OCI-M2 (cell line): ENCODE results near the gene DARS1.
"Not testable (repeated sequence)": the region's sequence is repeated elsewhere in the genome, so short reads cannot be mapped to it uniquely, and the experiment has no call there.

Experiments
- DNase-seq: peaks from one replicate; lab custom pipeline; 2025; ENCODE audit not compliant: unreplicated experiment; lab: John Stamatoyannopoulos, UW

Gene DARS1

DNA sequence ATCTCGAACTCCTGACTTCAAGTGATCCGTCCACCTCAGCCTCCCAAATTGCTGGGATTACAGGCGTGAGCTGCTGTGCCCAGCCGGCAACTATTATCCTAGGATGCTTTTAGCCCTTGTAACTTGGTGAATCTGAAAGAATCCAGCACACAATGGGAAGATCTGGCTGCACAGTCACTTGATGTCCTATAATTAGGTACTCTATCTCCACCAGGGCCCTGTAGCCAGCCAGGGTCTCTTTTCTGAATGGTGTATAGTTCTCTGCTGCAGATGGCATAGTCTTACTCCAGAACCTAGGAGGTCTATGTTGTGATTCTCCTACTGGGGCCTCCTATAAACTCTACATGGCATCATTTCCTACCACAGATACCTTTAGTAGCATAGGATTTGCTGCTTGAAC lies 95.3 kb downstream of the DARS1 start:
- DNase-seq, result no peak

DNA sequence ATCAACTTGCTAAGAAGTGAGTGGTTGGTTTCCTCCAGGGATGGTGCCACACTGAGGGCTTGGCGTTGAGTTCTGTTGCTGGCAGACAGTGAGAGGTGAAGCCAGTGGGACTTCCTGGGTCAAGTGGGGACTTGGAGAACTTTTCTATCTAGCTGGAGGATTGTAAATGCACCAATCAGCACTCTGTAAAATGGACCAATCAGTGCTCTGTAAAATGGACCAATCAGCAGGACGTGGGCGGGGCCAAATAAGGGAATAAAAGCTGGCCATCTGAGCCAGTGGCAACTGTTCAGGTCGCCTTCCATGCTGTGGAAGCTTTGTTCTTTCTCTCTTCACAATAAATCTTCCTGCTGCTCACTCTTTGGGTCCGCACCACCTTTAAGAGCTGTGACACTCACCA lies 96.8 kb downstream of the DARS1 start:
- not testable (repeated sequence) for DNase-seq

DNA sequence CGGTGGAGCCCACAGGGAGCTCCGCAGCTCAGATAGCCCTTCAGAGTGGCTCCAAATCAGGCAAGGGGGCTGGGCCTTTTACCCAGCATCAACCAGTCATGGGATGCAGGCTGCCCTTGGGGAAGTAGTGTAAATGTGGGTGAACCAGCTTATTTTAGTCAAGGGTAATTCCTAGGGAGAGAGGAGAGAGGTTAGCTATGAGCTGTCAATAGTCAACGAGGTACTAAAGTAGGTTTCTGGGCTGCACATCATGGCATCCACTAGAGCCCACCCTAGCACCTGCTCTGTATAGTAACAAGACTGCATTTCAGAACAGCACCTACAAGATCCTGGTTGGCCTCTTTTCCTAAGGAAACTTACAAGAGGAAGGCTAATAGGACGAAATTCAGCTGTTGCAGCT lies 99.7 kb downstream of the DARS1 start:
- no peak for DNase-seq

DNA sequence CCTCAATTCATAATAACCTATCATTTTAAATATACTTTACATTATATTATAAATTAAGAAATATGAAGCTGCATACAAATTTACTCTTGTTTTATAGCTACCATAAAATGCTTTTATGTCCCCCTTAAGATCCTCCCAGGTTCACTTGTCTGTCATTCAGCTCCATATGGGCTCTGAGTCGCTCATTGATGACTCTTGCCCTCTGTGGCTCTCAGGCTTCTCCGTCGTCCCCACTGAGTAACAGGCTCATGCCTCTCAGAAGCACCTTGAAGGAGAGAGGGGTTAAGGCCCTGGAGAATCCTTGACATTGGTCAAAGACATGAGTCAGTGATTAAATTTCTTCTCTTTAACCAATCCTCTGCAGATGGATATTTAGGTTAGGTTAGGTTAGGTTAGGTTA lies 103.0 kb downstream of the DARS1 start:
- DNase-seq, result no peak

DNA sequence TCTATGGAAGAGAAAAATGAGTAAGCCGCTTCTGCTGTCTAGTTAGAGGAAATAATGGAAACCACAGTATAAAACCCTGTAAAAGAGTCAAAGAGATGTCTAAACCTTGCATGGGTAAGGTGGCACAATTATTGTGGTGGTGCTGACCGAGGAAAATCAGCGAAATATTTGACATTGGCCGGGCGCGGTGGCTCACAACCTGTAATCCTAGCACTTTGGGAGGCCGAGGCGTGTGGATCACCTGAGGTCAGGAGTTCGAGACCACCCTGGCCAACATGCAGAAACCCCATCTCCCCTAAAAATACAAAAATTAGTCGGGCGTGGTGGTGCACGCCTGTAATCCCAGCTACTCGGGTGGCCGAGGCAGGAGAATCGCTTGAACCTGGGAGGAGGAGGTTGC lies 108.7 kb downstream of the DARS1 start:
- DNase-seq, result not testable (repeated sequence)

DNA sequence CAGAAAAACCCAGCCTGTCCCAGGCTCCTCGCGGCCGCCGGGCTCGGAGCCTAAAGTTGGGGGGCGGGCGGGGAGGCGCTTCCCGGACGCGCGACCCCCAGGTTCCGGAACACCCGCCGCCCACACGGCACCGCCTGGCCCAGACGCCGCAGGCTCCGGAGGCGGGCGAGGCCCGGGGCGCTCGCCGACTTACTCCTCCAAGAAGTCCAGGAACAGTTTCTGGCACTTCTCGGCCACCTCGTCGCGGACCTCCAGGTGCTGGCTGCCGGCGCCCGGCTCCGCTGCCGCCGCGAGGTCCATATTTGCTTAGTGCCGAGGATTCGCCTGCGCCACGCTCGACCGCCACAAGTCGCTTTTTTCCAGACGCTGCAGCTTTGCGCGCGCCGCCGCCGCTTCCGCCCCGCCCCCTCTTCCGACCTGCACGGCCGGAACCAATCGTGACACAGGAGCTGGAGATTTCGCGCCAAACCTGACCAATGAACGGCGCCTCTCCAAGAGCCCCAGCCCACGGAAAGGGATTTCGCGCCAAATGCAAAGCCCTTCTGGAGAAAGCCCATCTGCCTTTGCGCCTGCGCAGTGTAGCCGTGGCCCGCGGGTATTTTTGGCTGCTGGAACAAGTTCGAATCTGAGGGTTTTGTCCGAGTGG lies 109.2 kb downstream of the DARS1 start, which contains the start of gene MCM6:
TSS of gene MCM6 (minus strand) at position 378 of the 646 bp plus-strand sequence. CDS start at position 300, 78 bp downstream.
- peak; percentile 71 for DNase-seq

DNA sequence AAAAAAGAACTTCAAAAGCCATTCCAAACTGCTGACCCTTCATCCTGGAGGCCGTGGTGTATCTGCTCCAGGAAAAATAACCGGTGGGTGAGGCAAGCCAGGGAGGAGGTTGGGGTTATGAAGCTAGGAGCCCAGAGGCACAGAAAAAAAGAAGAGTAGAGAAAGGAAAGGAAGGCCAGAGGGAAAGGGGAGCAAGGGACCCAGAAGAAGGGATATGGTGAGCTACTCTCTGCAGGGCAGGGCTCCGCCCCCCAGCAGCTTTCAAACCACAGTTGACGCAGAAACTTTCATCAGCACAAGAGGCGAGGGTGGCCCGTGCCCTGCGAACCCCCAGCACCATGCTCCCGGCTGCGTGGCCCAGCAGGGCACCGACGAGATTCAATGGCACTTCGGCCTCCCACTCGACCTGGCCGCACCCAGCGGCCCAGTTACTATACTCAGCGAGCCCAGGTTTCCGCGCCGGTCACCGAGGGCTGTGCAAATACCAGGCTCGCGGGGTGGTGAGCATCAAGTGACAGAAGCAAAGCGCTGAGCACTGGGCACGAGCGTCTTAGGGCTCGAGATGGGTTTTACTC lies 109.8 kb downstream of the DARS1 start:
- DNase-seq, result no peak

DNA sequence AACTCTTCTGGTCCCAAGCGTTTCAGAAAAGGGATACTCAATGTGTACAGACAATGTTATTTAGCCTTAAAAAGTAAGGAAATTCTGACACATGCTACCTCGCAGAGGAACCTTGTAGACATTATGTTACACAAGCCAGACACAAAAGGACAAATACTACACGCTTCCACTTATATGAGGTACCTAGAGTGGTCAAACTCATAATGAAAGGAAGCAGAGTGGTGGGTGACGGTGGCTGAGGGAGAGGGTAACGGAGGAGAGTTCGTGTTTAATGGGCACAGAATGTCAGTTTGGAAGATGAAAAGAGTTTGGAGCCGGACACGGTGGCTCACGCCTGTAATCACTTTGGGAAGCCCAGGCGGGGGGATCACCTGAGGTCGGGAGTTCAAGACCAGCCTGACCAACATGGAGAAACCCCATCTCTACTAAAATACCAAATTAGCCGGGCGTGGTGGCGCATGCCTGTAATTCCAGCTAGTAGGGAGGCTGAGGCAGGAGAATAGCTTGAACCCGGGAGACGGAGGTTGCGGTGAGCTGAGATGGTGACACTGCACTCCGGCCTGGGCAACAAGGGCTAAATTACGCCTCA lies 110.6 kb downstream of the DARS1 start:
- DNase-seq, result no peak

DNA sequence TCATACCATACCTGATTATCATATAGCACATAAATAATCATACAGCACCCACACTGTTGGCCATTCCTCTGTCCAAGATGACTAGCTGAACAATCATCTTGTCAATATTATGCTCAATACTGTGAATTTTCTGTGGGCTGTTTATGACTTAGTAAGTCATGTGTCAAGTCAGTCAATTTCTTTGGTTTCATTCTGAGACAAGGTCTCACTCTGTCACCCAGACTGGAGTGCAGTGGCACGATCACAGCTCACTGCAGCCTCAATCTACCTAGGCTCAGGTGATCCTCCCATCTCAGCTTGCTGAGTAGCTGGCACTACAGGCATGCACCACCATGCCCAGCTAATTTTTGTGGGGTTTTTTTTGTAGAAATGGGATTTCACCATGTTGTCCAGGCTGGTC lies 114.9 kb downstream of the DARS1 start:
- DNase-seq, result no peak

DNA sequence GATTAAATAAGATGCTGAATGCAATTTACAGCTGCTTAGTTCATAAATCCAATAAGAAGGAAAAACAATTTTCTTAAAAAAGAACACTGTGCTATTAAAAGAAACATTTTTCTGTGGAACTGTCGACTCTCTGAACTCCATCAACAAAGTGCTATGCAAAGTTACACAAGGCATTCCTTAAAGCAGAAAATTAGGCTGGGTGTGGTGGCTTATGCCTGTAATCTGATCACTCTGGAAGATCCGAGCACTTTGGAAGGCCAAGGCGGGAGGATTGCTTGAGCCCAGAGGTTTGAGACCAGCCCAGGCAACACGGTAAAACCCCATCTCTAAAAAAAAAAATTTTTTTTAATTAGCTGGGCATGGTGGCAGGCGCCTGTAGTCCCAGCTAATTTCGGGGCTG lies 122.2 kb downstream of the DARS1 start:
- no peak for DNase-seq

DNA sequence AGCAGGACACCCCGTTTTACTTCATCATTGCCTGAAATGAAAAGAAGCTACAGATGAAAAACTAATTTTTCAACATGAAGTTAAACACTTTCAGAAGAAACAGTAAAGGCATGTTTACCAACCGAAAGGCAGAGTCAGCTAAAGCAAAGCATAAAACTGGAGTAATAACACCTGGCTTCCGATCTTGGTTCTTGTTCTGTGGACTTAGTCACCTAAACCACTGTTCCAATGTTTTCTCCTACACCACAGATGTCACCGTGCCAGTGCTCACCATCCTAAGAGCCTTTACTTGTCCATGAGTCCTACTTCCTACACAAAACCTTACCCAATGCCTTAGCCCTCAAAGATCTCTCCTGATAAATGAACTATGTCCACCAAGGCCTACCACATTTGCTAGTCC lies 122.7 kb downstream of the DARS1 start:
- no peak for DNase-seq
